HFFc6 (cell line): Measurements from ENCODE around the gene GABBR2. TPM values are rescaled to one million over a fixed set of nuclear protein-coding genes. Genes with fewer than 3 reads are reported as not detected.
A peak's percentile ranks its signal among the peaks of the same experiment; 100 is the strongest.

Experiments used
- DNase-seq: peaks from one replicate; pipeline ENCODE4 v3.0.0-alpha.2; 2018
- H3K27ac Mint-ChIP-seq: 2 replicates; pipeline ENCODE4 v1.8.0; 2020; ENCODE audit warnings: mild to moderate bottlenecking, mixed read lengths
- H3K27me3 Mint-ChIP-seq: 2 replicates; pipeline ENCODE4 v1.8.0; 2021; ENCODE audit warnings: mild to moderate bottlenecking, moderate library complexity, mixed read lengths; ENCODE audit not compliant: insufficient read depth
- H3K36me3 Mint-ChIP-seq: 2 replicates; pipeline ENCODE4 v1.8.0; 2021; ENCODE audit warnings: low read depth, mixed read lengths
- H3K4me1 Mint-ChIP-seq: 2 replicates; pipeline ENCODE4 v1.8.0; 2020; ENCODE audit warnings: low read depth, mixed read lengths
- H3K4me3 Mint-ChIP-seq: 2 replicates; pipeline ENCODE4 v1.8.0; 2020; ENCODE audit warnings: mild to moderate bottlenecking, moderate library complexity, mixed read lengths
- H3K9me3 Mint-ChIP-seq: 2 replicates; pipeline ENCODE4 v1.8.0; 2020; ENCODE audit warnings: mild to moderate bottlenecking, mixed read lengths
- CTCF ChIP-seq: fragments of 200-600 bp; sonication (generic); IDR thresholded peaks from 2 replicates; pipeline ENCODE4 v1.5.0; 2021; ENCODE audit warnings: antibody characterized with exemption, mild to moderate bottlenecking
- total RNA-seq, 6 experiments: library from RNA; stranded (reverse); fragmentation: NEBNext Ultra II Directional; extraction: Animal tissue kit (Norgen Biotek cat#: 25700); gene quantifications; 2 replicates in 1 of 6; 3 replicates in 5 of 6; pipeline ENCODE4 v1.2.3, GENCODE V29; 2021

Gene GABBR2
- total RNA-seq, 6 experiments from 2014 or later: 3.1 to 9.3 (median 7.6) TPM

GRCh38 chr9:98318041-98318790 lies 390.5 kb downstream of the GABBR2 start:
- Mint-ChIP-seq H3K27ac (peak overlapping the region; percentile 86), H3K9me3 (no peaks in the 10 kb centered on the region)
- no peak for TF ChIP-seq CTCF

GRCh38 chr9:98317134-98317857 lies 391.4 kb downstream of the GABBR2 start:
- peak overlapping the region; percentile 27 for H3K4me3 Mint-ChIP-seq
- peak overlapping the region; percentile 86 for H3K27ac Mint-ChIP-seq
- H3K36me3 Mint-ChIP-seq: no peaks in the 10 kb centered on the region
- H3K27me3 Mint-ChIP-seq: no peaks in the 10 kb centered on the region; the same call in 1 of the 2 replicates
- TF ChIP-seq CTCF: no peak; the same call in 1 of the 2 replicates
- DNase-seq: peak; percentile 89
- peaks cover 58% of the 10 kb centered on the region for H3K4me1 Mint-ChIP-seq
- no peaks in the 10 kb centered on the region for H3K9me3 Mint-ChIP-seq

More at GRCh38 chr9:98318041-98318790, 390.5 kb downstream of the GABBR2 start:
- Mint-ChIP-seq H3K4me1 (peaks cover 67% of the 10 kb centered on the region), H3K27me3 (no peaks in the 10 kb centered on the region; the same call in 1 of the 2 replicates), H3K4me3 (no peak overlapping the region), H3K36me3 (no peaks in the 10 kb centered on the region)
- DNase-seq: no peak

- no peaks in the 10 kb centered on the region for H3K9me3 Mint-ChIP-seq
- TF ChIP-seq CTCF: no peak
- peaks cover 56% of the 10 kb centered on the region for H3K4me1 Mint-ChIP-seq
- H3K27ac Mint-ChIP-seq: peak overlapping the region; percentile 86
- no peaks in the 10 kb centered on the region for H3K27me3 Mint-ChIP-seq
- H3K36me3 Mint-ChIP-seq: no peaks in the 10 kb centered on the region
- DNase-seq: no peak
- no peak overlapping the region for H3K4me3 Mint-ChIP-seq
These were observed 392.1 kb downstream of the GABBR2 start for GRCh38 chr9:98316445-98317133.

- peak; percentile 98 for TF ChIP-seq CTCF
- H3K27me3 Mint-ChIP-seq: no peaks in the 10 kb centered on the region
- DNase-seq: peak; percentile 70
- no peak overlapping the region for H3K27ac Mint-ChIP-seq
- no peaks in the 10 kb centered on the region for H3K36me3 Mint-ChIP-seq
- peaks cover 64% of the 10 kb centered on the region for H3K4me1 Mint-ChIP-seq
- H3K9me3 Mint-ChIP-seq: no peaks in the 10 kb centered on the region
- H3K4me3 Mint-ChIP-seq: no peak overlapping the region
These were observed 393.1 kb downstream of the GABBR2 start for GRCh38 chr9:98315551-98316060.

DNA sequence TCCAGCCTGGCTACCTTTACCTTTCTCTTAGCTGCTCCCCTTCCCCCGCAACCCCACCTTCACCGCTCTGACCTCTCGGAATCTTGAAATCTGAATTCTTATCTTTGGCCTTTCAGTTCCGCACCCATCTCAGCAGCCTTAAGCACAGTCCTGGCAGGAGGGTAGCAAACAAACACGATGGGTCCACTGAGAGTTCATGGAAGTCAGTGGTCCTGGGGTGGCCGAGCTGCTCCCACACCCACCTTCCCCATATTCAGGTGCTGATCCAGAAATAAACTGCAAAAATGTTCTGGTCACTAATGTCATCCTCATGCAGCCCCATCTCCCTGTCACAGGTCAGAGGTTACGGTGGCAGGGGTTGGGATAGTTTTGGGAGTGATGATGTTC lies 393.7 kb downstream of the GABBR2 start:
- no peak for DNase-seq
- Mint-ChIP-seq H3K36me3 (no peaks in the 10 kb centered on the region), H3K27ac (no peak overlapping the region), H3K4me3 (no peak overlapping the region), H3K27me3 (no peaks in the 10 kb centered on the region), H3K4me1 (peaks cover 66% of the 10 kb centered on the region), H3K9me3 (no peaks in the 10 kb centered on the region)
- TF ChIP-seq CTCF: no peak
